ENCODE measurements around the gene PYY.

GRCh38 chr17:43909537-43910231 is 44.1 kb downstream of the PYY start:
- TF ChIP-seq CREB1 (IDR thresholded peaks at IDR 0.05; ENCODE audit: low read depth): no peak
- no peak for TF ChIP-seq RAD21 (IDR thresholded peaks at IDR 0.05; ENCODE audit: low read depth)
- no peak for TF ChIP-seq TEAD4 (IDR thresholded peaks at IDR 0.05)
- TF ChIP-seq EP300 (IDR thresholded peaks at IDR 0.05; ENCODE audit: borderline replicate concordance): no peak
- no peak for TF ChIP-seq YY1 (IDR thresholded peaks at IDR 0.05; ENCODE audit: low read depth)
- no peak for TF ChIP-seq ZBTB7A (IDR thresholded peaks at IDR 0.05; ENCODE audit: low read depth)
- TF ChIP-seq FOXM1 (IDR thresholded peaks at IDR 0.05; ENCODE audit: borderline replicate concordance, low read depth): no peak
- no peak for TF ChIP-seq MAX (IDR thresholded peaks at IDR 0.05)
- no peak for TF ChIP-seq EGR1 (IDR thresholded peaks at IDR 0.05)
- no peak for TF ChIP-seq TAF1 (IDR thresholded peaks at IDR 0.05; ENCODE audit: low read depth)

All from Ishikawa (cell line).